GM18867 (cell line): ENCODE measurements around the gene MTFMT.
A peak's percentile ranks its signal among the peaks of the same experiment; 100 is the strongest.

Experiments used
- ATAC-seq: cut with Tn5 transposase; IDR thresholded peaks from one replicate; pipeline ENCODE4 v1.9.1; 2021; ENCODE audit warnings: mild to moderate bottlenecking, moderate library complexity; ENCODE audit not compliant: unreplicated experiment

The MTFMT gene

DNA sequence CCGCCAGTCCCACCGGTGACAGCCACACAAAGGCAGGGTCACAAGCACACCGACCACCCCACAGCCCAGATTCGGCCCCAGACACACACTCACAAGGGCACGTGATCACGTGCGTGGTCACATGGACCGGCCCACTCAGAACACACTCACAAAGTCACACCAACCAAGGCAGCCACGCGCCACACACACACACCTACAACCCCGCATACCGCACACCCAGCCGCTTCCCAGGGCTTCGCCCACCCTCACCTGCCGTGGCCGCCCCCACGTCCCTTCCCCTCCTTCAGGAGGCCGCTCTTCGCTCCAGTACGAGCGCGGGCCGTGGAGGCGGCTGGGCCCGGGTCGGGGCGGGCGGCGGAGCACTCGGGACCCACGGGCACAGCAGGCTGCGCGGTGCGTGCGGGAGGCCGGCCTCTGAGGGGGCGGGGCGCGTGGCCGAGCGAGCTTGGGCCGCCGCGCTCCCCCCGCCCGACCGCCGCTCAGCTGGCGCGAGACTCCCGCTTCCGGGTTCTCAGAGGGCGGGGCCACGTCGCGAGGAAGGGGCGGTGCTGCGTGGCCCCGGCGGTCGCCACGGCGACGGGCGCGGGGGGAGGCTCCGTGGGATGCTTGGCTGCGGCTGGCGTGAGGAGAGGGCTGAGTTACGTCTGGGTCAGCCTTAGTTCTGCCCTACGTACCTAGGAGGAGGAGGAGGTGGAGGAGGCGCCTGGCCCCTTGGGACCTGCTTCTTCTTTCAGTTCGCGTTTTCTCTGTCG is 39.8 kb downstream of the MTFMT start, which contains the start of gene SPG21:
Gene SPG21 (minus strand): TSS at position 499 of the 752 bp plus-strand sequence. CDS start 6,345 bp downstream, outside the sequence.
- peak; percentile 94 for ATAC-seq

DNA sequence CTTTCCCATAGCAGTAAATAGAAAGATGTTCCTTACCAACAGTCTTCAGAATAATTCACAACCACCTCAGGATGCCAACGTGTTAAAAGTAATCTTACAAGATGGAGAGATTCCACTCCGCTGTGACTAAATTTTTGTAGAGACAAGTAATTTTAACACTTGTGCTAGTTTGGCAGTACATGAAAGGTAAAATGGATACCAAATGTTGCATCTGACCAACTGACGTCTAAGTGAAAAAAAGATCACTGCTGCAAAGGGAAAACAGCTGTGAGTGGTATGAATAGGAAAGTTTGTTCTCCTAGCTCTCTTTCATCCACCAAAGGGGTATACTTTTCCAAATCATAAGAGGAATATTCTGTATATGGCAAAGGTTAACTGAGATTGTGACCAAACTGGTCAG is 42.3 kb downstream of the MTFMT start:
- ATAC-seq: no peak

DNA sequence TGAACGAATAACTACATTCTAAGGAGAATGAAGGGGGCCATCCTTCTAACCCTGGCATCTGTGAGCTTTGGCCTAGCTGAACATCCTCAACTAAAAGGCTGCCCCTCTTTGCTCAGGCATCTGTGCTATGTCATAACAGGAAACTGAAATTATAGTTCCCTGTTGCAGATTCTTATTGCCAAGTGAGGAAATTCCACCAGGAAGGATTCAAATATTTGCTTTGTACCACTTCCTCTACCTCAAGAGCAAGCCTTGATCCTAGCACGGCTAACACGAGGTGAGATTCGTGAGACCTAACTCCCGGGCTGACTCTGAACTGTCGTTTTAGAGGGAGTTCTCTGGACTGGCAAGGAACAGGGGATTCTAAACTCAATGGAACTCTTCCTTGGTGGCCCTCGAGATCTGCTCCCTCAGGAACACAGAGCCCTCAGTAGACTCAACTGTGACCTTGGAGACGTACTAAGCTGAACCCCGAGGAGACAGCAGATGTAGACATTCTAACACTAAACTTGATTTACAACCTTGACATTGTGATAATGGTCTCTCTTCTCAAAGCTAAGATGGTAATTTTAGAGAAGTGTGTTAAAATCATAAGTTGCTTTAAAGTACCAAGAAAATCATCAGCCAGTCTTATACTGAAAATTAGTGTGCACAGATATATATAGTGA is 43.9 kb downstream of the MTFMT start:
- no peak for ATAC-seq

DNA sequence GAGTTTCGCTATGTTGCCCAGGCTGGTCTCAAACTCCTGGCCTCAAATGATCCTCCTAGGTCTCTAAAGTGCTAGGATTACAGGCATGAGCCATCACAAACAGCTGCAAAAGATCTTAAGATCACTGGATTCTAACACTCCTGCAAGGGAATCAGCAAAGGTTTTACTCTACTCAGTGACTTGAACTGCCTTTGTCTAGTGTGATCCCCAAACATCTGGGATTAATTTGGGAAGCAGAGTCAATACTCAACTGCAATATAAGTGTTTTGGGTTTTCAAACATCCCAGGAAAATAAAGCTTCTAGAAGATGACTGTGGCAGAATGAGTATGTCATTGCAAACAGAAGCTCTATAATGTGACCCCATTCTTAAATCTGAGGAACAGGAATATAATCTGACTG is 47.0 kb downstream of the MTFMT start:
- ATAC-seq: no peak

DNA sequence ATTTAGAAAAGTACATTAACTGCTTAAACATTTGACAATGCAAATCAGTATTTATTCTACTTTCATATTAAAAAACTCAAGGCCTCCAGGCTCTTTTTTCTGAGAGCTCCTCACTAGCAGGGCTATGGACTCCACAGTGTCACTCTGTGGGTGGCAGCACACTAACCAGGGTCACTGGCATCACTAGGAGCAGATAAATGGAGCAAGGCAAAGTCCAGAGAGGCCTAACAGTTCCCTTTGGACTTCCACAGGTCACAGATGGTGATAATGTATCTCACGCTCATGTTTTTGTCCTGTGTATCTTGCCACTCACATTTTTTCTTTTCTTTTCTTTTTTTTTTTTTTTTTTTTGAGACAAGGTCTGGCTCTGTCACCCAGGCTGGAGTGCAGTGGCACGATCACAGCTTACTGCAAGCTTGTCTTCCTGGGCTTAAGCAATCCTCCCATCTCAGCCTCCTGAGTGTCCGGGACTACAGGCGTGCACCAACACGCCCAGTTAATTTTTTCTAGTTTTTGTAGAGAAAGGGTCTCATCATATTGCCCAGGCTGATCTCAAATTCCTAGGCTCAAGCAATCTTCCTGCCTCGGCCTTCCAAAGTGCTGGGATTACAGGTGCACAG is 47.5 kb downstream of the MTFMT start:
- ATAC-seq: no peak

DNA sequence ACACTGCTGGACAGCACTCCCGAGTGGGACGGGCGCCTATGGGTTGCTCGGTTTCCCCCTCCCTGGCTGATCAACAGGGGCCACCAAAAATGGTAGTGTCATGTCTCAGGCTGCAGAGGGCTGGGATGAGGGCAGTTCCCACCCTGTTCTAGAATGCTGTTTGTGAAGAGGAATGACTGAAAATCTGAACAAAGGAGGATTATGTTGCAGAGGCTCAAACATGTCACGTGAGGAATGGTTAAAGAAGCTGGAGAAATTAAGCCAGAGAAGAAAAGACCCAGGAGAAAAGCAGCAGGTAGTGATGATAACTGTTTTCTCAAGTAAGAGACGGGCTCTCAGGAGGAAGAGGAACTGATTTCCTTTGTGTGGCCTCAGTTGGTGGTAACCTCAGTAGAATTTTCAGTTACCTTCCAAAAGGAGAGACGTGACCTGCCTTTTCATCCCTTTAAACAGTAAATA is 50.2 kb downstream of the MTFMT start:
- ATAC-seq: no peak

DNA sequence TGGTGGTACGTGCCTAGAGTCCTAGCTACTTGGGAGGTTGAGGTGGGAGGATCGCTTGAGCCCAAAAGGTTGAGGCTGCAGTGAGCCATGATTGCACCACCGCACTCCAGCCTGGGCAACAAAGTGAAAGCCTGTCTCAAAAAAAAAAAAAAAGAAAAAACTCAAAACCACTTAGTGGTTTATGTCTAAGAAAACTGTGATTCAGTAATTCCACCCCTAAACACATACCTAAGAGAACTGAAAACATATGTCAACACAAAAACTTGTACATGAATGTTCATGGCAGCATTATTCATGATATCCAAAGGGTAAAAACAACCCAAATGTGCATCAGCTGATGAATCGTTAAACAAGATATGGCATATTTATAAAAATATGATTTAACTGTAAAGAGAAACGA is 54.0 kb downstream of the MTFMT start:
- no peak for ATAC-seq

DNA sequence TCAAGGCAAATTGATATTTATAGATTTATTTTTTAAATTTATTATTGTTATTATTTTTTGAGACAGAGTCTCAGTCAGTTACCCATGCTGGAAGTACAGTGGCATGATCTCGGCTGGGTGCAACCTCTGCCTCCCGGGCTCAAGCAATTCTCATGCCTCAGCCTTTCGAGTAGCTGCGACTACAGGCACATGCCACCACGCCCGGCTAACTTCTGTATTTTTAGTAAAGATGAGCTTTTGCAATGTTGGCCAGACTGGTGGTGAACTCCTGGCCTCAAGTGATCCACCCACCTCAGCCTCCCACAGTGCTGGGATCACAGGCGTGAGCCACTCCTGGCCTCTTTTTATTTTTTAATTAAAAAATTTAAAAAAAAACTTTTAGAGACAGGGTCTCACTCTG is 58.7 kb downstream of the MTFMT start:
- no peak for ATAC-seq

DNA sequence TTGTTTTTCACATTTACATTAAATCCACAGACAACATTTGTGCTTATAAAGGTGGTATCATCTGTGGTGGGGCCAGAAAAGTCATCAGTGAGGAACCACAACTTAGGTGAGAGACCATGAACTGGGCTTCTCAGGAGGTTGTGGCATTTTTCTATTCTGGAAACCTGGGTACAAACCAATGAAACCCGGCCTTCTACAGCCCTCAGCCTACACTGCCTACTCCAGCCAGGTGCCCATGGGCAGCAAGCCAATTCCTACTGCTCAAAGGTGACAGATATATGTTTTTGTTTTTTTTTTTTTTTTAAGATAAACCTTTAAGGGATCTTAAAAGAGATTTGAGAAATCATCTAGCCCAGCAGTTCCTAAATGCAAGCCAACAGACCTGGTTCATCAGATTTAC is 60.0 kb downstream of the MTFMT start:
- no peak for ATAC-seq

DNA sequence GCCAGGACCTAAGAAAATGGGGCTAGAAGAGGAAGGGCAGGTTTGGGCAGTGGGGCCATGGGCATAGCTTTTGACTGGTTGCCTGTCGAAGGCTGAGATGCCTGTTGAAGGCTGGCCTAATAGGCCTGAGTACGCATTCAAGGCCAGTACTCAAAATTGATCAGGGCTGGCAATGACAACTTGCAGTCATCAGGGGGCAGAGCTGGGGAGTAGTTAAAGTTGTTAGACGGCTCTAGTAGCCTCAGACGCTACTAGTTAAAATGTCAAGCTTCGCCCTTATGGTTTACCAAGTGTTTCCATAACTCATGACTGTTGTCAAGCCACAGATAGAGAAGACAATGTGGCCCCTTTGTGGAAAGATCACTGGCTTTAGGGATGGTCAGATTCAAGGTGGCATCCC is 68.4 kb downstream of the MTFMT start:
- no peak for ATAC-seq

DNA sequence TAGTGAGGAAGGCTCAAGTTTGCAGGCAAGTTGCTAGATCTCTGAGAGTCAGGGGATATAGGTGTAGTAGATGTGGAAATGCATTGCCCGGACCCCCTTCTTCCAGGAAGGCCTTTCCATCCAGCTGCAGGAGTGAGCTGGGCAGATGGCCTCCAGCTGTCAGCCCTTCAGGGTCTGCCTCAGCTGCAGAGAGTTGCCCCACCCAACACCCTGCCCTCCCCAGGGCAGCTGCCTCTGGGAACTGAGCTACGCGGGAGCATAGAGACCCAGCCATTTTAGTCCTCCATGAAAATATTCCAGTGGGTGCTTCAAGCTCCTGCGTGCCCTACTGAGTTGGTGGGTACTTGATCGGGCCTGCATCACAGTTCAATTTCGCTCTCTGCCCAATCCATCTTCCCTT is 69.3 kb downstream of the MTFMT start:
- no peak for ATAC-seq

DNA sequence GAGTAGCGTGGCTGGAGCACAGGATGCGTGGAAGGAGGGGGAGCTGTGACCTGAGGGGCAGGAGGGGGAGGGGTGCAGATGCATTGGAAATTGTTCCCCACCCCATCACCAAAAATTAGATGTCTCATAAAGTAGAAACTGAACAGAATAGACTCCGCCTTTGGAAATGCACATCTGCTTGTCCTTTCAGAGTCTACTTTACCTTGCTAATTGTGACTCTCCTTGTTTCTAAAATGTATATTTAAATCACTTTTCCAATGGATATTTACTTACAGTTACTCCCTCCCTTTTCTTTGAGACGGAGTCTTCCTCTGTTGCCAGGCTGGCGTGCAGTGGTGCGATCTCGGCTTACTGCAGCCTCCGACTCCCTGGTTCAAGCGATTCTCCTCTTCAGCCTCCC is 70.3 kb downstream of the MTFMT start:
- no peak for ATAC-seq

DNA sequence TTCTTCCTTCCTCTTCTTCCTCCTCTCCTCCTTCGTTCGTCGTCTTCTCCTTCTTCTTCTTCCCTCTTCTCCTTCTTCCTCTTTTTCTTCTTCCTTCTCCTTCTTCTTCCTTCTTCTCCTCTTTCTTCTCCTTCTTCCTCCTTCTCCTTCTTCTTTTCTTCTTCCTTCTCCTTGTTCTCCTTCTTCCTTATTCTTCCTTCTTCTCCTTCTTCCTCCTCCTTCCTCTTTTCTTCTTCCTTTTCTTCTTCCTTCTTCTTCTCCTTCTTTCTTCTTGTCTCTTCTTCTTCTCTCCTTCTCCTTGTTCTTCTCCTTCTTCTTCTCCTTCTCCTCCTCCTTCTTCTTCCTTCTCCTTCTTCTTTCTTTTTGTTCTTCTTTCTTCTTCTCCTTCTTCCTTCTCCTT is 75.0 kb downstream of the MTFMT start:
- ATAC-seq: no peak

DNA sequence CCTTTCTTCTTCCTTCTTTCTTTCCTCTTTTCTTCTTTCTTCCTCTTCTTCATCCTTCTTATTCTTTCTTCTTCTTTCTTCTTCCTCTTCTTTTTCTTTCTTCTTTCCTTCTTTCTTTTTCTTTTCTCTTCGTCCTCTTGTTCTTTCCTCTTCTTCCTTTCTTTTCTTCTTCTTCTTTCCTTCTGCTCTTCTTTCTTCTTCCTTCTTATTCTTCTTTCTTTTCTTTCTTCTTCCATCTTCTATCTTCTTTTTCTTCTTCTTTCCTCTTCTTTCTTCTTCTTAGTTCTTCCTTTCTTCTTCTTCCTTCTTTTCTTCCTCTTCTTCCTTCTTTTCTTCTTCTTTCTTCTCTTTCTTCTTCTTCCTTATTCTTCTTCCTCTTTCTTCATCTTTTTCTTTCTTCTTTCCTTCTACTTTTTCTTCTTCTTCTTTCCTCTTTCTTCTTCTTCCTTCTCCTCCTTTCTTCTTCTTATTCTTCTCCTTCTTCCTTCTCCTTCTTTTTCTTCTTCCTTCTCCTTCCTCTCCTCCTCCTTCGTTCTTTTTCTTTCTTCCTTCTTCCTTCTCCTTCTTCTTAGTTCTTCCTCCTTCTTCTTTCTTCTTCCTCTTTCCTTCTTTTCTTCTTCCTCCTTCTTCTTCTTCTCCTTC is 77.5 kb downstream of the MTFMT start:
- no peak for ATAC-seq
